Stomach (tissue), 9 donors: ENCODE measurements around the gene ITGA7. TPM values are rescaled to one million over a fixed set of nuclear protein-coding genes. Genes with fewer than 3 reads are reported as not detected.
"Not testable (repeated sequence)": the region's sequence is repeated elsewhere in the genome, so short reads cannot be mapped to it uniquely, and the experiment has no call there.

Experiments used
- DNase-seq, 2 donors: peaks; one replicate each; pipeline versions ENCODE4 v3.0.0 to v3.0.0-alpha.2; 2013 to 2019
- H3K27ac ChIP-seq, 5 donors: fragments of 200-600 bp in 4 of 5; sonication (generic) in 4 of 5; one replicate each; pipeline ENCODE4 v1.5.1; 2013 to 2019; ENCODE audit warnings: mild to moderate bottlenecking in 1 of 5, moderate library complexity in 1 of 5
- H3K27me3 ChIP-seq, 3 donors: fragments of 200-600 bp; sonication (generic); one replicate each; pipeline ENCODE4 v1.5.1; 2017 to 2019; ENCODE audit warnings: mixed run types in 1 of 3
- H3K36me3 ChIP-seq, 4 donors: fragments of 200-600 bp; sonication (generic); 1 replicate in 3 of 4; 2 replicates in 1 of 4; pipeline ENCODE4 v1.5.1; 2016 to 2019
- H3K4me1 ChIP-seq, 4 donors: fragments of 200-600 bp; sonication (generic); one replicate each; pipeline ENCODE4 v1.5.1; 2016 to 2019
- H3K4me3 ChIP-seq, 4 donors: fragments of 200-600 bp; sonication (generic) in 3 of 4; one replicate each; pipeline ENCODE4 v1.5.1; 2016 to 2019; ENCODE audit warnings: mild to moderate bottlenecking in 1 of 4
- H3K9me3 ChIP-seq, 4 donors: fragments of 200-600 bp; sonication (generic); one replicate each; pipeline ENCODE4 v1.5.1; 2016 to 2019
- EP300 ChIP-seq: sonication (generic); formaldehyde crosslinking; IDR thresholded peaks from one replicate; pipeline ENCODE4 v1.6.1; 2017; ENCODE audit warnings: antibody characterized with exemption
- POLR2A ChIP-seq, 4 donors: fragments of 450-650 bp; IDR thresholded peaks; one replicate each; pipeline ENCODE4 v1.6.1; 2016; ENCODE audit warnings: antibody characterized with exemption in 4 of 4, control low read depth in 2 of 4, mild to moderate bottlenecking in 1 of 4, moderate library complexity in 1 of 4
- POLR2AphosphoS5 ChIP-seq, 3 donors: sonication (generic); formaldehyde crosslinking; IDR thresholded peaks; one replicate each; pipeline ENCODE4 v1.6.1; 2016; ENCODE audit warnings: antibody characterized with exemption in 3 of 3
- WGBS, 5 donors: extraction: QIAGEN DNeasy Blood & Tissue Kit in 3 of 5; methylation state at CpG; one replicate each; pipeline versions ENCODE4 v1.1.5 to v1.1.7; 2013 to 2018; 5-methylcytosine and 5-hydroxymethylcytosine counted together
- intact Hi-C: fragments of 100-400 bp; cut with DNase I; formaldehyde crosslinking; loops from one replicate; pipeline ENCODE4 v1.15.1; 2023; ENCODE audit warnings: low total_unique reads
- polyA plus RNA-seq, 3 donors: library from polyadenylated mRNA; stranded (reverse); fragments of 200-250 nt; gene quantifications; one replicate each; pipeline ENCODE4 v1.2.3, GENCODE V29; 2013
- total RNA-seq, 5 donors: library from RNA; depleted of rRNA; stranded (reverse); fragments of >200 nt; gene quantifications; one replicate each; pipeline versions ENCODE4 v1.1.0 to v1.2.3, GENCODE V29; 2014 to 2016
- TF ChIP-seq, protein P1 (sequence below), 7 experiments: fragments of 450-650 bp in 4 of 7; fragments of 200-600 bp in 3 of 7; sonication (generic) in 3 of 7; IDR thresholded peaks; one replicate each; pipeline ENCODE4 v1.5.1; 2016 to 2019; ENCODE audit warnings: antibody characterized with exemption in 7 of 7, control low read depth in 2 of 7, mild to moderate bottlenecking in 1 of 7
- donor health status: healthy with polysubstance abuse.
- donor health status: Bipolar disorder and iron deficiency.
- donor health status: healthy.

ITGA7 gene
- total and polyA plus RNA-seq, 8 donors = 3.5 to 188 (median 46.3) TPM

GRCh38 chr12:55652352-55652751 is 55.4 kb downstream of the ITGA7 start:
- H3K4me1 ChIP-seq = peaks cover 0 to 11% (median 0%) of the 10 kb centered on the region in 4 donors
- no peak overlapping the region for H3K27ac ChIP-seq
- intact Hi-C loops = no loop called here
- no peaks in the 10 kb centered on the region for H3K9me3 ChIP-seq
- 77 to 92% (median 80%) methylated on average over 3 of the region's 3 CpGs for WGBS, 5 donors
- H3K36me3 ChIP-seq = no peaks in the 10 kb centered on the region
- H3K27me3 ChIP-seq = peaks cover 0 to 5% (median 0%) of the 10 kb centered on the region in 3 donors
- TF ChIP-seq POLR2AphosphoS5 (IDR thresholded peaks at IDR 0.05) = no peak
- TF ChIP-seq EP300 = no peak
- TF ChIP-seq POLR2A (IDR thresholded peaks at IDR 0.05) = no peak
- TF ChIP-seq, protein P1, sequence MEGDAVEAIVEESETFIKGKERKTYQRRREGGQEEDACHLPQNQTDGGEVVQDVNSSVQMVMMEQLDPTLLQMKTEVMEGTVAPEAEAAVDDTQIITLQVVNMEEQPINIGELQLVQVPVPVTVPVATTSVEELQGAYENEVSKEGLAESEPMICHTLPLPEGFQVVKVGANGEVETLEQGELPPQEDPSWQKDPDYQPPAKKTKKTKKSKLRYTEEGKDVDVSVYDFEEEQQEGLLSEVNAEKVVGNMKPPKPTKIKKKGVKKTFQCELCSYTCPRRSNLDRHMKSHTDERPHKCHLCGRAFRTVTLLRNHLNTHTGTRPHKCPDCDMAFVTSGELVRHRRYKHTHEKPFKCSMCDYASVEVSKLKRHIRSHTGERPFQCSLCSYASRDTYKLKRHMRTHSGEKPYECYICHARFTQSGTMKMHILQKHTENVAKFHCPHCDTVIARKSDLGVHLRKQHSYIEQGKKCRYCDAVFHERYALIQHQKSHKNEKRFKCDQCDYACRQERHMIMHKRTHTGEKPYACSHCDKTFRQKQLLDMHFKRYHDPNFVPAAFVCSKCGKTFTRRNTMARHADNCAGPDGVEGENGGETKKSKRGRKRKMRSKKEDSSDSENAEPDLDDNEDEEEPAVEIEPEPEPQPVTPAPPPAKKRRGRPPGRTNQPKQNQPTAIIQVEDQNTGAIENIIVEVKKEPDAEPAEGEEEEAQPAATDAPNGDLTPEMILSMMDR (IDR thresholded peaks at IDR 0.05) = no peak
- no peak for DNase-seq
- no peak overlapping the region for H3K4me3 ChIP-seq

- DNase-seq = no peak
- peak overlapping the region in 1 of 5 donors; percentile 14 for H3K27ac ChIP-seq
- peaks cover 0 to 17% (median 4%) of the 10 kb centered on the region in 4 donors for H3K4me1 ChIP-seq
- H3K4me3 ChIP-seq = no peak overlapping the region
- WGBS, 5 donors = 42 to 60% (median 50%) methylated on average over 5 of the region's 5 CpGs
- intact Hi-C loops = no loop called here
- no peak for TF ChIP-seq POLR2AphosphoS5 (IDR thresholded peaks at IDR 0.05)
- TF ChIP-seq POLR2A (IDR thresholded peaks at IDR 0.05) = no peak
- TF ChIP-seq, protein P1 (IDR thresholded peaks at IDR 0.05) = no peak
- TF ChIP-seq EP300 = no peak
- no peaks in the 10 kb centered on the region for H3K36me3 ChIP-seq
- H3K27me3 ChIP-seq = peaks cover 0 to 5% (median 0%) of the 10 kb centered on the region in 3 donors
- H3K9me3 ChIP-seq = no peaks in the 10 kb centered on the region
These were observed 56.4 kb downstream of the ITGA7 start for GRCh38 chr12:55651299-55651683.

DNA sequence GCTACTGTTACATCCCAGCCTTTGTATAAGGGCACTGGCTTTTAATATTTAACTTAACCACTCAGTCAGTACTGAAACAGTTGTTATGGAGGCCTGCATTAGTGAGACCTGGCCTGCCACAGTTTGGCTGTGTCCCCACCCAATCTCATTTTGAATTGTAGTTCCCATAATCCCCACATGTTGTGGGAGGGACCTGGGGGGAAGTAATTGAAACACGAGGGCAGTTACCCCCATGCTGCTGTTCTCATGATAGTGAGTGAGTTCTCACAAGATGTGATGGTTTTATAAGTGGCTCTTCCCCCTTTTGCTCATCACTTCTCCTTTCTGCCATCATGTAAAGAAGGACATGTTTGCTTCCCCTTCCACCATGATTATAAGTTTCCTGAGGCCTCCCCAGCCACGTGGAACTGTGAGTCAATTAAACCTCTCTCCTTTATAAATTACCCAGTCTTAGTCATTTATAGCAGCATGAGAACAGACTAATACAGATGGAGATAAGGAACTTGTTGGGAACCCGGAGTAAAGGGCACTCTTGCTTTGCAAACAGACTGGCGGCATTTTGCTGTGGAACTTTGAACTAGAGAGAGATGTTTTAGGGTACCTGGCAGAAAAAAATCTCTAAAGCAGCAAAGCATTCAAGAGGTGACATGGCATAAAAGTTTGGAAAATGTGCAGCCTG is 56.9 kb downstream of the ITGA7 start:
- H3K27me3 ChIP-seq, H3K9me3 ChIP-seq, intact Hi-C loops, H3K36me3 ChIP-seq, H3K4me3 ChIP-seq: not testable (repeated sequence)
- Histone ChIP-seq H3K4me1 (peaks cover 0 to 15% (median 8%) of the 10 kb centered on the region in 4 donors), H3K27ac (peak overlapping the region in 1 of 5 donors; percentile 41)
- peak in 1 of 2 donors; percentile 20 for DNase-seq
- 25 to 53% (median 39%) methylated on average over 4 of the region's 4 CpGs for WGBS, 5 donors

GRCh38 chr12:55647027-55647426 is 60.7 kb downstream of the ITGA7 start:
- TF ChIP-seq POLR2A (IDR thresholded peaks at IDR 0.05) (no peak), EP300 (no peak), POLR2AphosphoS5 (IDR thresholded peaks at IDR 0.05) (no peak)
- TF ChIP-seq, protein P1 (IDR thresholded peaks at IDR 0.05) = no peak
- peak overlapping the region in 4 of 5 donors; percentile 63 to 81 (median 74) for H3K27ac ChIP-seq
- DNase-seq = no peak
- H3K4me3 ChIP-seq = peak overlapping the region in 1 of 4 donors; percentile 14
- intact Hi-C loops = no loop called here
- H3K27me3 ChIP-seq = peaks cover 0 to 5% (median 0%) of the 10 kb centered on the region in 3 donors
- peaks cover 0 to 15% (median 8%) of the 10 kb centered on the region in 4 donors for H3K4me1 ChIP-seq
- H3K36me3 ChIP-seq = no peaks in the 10 kb centered on the region
- WGBS, 5 donors = 94 to 99% (median 96%) methylated on average over 5 of the region's 5 CpGs
- no peaks in the 10 kb centered on the region for H3K9me3 ChIP-seq

DNA sequence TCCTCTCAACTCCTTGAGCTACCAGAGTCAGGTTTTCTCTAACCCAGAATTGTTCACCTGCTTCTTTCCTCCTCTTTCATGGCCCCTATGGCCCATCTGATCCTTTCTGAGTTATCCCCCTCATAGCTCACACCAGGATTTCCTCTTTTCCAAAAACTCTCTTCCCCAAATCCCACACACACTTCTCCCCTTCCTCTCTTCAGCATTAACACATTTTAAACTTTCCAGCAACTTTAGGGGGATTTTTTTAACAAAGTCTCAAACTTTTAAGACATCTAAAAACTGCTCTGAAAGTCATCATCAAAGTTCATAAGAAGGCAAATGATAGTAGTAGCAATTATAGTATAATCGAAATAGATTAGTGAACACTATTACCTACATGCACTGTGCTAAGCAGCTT is 63.1 kb downstream of the ITGA7 start:
- no peak for DNase-seq
- intact Hi-C loops = no loop called here
- Histone ChIP-seq H3K9me3 (no peaks in the 10 kb centered on the region), H3K4me1 (peaks cover 0 to 9% (median 8%) of the 10 kb centered on the region in 4 donors), H3K36me3 (no peaks in the 10 kb centered on the region), H3K4me3 (no peak overlapping the region), H3K27me3 (no peaks in the 10 kb centered on the region), H3K27ac (peak overlapping the region in 1 of 5 donors; percentile 66)
- 86 to 92% (median 89%) methylated on average over 1 of the region's 1 CpG for WGBS, 5 donors
- TF ChIP-seq POLR2A (IDR thresholded peaks at IDR 0.05) = no peak
- no peak for TF ChIP-seq POLR2AphosphoS5 (IDR thresholded peaks at IDR 0.05)
- TF ChIP-seq, protein P1 (IDR thresholded peaks at IDR 0.05) = no peak
- no peak for TF ChIP-seq EP300
